HG03066 (cell line): ENCODE results near the gene INO80D.
A peak's percentile ranks its signal among the peaks of the same experiment; 100 is the strongest.
"Not testable (repeated sequence)": the region's sequence is repeated elsewhere in the genome, so short reads cannot be mapped to it uniquely, and the experiment has no call there.

Experiments
- ATAC-seq: cut with Tn5 transposase; IDR thresholded peaks from one replicate; pipeline ENCODE4 v1.9.1; 2021; ENCODE audit warnings: low read depth; ENCODE audit not compliant: unreplicated experiment

INO80D gene

GRCh38 chr2:206031950-206032567 lies 53.9 kb downstream of the INO80D start:
- ATAC-seq: no peak

GRCh38 chr2:206031162-206031784 lies 54.7 kb downstream of the INO80D start:
- ATAC-seq: no peak

- no peak for ATAC-seq
Measured at GRCh38 chr2:206028101-206028500, 57.9 kb downstream of the INO80D start.

- no peak for ATAC-seq
Measured at GRCh38 chr2:206023183-206023582, 62.8 kb downstream of the INO80D start.

DNA sequence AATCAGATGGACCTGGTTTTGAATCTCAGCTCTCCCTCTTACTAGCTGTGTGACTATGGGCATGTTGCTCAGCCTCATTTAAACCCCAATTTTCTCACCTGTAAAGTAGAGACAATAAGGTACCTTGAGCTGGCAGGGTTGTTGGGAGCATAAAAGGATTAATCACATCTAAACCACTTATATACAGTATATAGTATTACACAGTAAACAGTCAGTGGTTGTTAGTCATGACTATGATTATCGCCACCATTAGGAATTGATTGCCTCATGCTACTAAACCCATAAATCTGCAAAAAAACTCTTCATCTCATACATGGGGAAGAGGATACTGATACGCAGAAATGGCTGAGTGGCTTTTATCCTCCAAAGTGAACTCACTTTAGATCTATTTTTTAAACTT lies 65.8 kb downstream of the INO80D start:
- no peak for ATAC-seq

GRCh38 chr2:206015746-206016145 lies 70.2 kb downstream of the INO80D start:
- ATAC-seq: not testable (repeated sequence)

GRCh38 chr2:206011795-206012194 lies 74.2 kb downstream of the INO80D start:
- ATAC-seq: no peak

DNA sequence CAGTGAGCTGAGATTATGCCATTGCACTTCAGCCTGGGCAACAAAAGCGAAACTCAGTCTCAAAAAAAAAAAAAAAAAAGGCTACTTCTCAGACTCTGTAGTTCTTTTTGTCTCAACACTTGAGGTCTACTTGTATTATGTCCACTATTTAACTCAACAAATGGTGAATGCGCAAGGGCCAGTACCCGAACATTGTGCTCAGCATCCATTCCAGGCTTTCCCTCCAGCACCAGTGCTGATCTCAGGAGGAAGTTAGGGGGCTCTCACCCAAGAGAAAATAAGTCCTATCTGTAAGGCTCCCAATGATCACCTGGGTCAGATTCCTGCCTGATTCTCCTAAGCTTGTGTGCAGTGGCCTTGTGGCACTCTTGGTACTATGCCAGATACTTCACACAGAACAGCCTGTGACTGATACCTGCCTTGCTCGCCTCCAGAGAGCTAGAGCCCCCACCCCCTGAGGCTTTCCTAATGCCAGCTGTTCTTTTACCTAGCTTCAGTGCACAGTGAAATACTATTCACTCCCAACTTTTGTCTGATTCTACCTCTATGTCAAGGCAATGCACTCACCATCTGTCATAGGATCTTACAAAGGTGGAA lies 74.9 kb downstream of the INO80D start:
- ATAC-seq: no peak

DNA sequence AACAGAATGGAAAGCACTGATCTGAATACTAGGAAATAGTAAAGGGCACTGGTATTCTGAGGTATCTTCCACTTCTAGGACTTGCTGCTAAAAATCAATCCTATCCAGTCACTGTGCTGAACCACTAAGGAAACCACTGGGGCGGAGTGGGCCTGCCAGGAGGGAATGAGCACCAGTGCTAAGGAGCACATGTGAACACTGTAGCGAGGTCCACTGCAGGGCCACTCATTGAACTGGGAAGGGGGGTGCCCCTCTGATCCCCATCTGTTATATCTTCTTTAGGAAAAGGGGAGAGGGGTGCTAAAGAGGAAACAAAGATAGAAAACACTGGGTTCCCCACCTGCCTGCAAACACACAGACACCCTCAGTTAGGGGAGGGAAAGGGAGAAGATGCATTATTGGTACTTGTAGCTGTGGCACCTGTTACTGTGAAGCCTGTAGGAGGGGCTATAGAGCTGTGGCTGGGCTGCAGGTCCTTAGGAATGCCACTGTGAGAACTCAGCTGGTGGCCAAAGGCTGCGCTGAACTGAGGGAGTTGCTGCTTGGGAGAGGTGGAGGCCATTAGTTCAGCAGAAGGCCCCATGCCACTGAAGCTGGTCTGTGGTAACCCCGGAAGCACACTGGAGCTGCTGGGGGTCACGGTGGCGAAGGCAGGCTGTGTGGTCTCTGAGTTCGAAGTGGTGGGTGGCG lies 81.8 kb downstream of the INO80D start:
- peak; percentile 60 for ATAC-seq

- no peak for ATAC-seq
Measured at GRCh38 chr2:206002440-206002839, 83.5 kb downstream of the INO80D start.

DNA sequence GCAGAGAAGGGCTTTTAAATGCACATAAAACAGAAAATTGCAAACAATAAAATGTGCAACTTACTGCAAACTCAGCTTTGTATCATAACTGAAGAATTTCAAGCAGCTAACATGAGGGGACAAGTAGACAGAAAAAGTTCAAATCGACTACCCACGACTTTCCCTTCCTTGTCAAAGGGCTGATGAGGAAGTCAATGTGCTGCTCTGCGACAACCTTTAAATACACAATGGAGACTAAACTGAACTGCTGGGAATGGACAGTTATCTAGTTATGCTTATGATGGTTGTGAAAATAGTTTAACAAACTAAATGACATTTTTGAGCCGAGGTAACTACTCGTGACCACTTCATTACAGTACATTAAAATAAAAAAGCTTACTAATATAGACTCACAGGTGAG lies 84.1 kb downstream of the INO80D start:
- ATAC-seq: no peak

DNA sequence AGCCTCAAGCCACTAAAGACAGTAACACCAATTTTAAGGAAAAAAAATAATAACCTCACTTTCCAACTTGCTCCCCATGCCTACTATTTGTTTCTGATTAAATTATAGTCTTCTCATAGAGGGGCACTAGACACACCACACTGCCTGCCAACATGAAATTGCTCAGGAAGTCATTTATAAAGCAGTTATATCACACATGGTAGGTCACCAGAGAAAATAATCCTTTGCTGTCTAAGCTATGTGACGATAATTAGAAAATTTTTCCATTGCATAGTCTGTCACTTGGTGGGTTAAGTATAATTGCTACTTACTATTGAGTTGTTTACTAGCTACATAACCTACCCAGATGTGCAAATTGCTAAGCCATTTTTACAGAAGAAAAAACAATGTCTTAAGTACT lies 85.2 kb downstream of the INO80D start:
- no peak for ATAC-seq

DNA sequence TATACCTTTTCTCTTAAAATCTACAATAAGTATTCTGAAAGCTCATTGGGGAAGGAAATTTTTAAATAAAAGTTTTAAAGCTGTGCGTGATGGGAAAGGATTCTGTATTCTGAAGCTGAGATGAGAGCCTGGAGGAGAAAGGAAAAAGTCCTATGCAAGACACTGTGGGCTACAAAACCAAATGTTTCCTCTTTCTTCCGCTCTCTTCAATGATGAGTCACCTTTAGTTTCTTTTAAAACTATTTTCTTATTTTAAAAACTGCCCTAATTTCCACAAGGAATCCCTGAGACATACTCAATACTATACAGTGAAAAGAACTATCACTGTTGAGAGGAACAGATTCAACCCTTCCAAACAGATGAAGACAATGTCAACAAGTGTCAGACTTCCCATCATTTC lies 87.4 kb downstream of the INO80D start:
- ATAC-seq: no peak

DNA sequence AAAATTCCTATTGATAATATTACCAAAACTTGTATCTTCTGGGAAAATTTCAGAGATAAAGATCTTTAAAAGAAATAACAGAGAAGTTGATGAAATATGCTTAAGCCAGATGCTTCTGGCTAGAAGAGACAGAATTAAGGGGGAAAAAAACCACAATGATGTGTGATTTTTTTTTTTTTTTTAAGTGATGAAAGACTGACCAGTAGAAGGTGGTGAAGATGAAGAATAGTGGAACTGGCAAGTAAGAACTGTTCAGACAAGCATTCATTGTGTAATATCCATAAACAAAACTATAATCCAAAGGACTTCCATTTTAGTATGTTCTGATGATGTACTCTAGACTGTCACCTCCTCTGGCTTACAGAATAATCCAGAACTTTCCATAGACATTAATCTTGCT lies 89.8 kb downstream of the INO80D start:
- no peak for ATAC-seq

- ATAC-seq: no peak
Measured at GRCh38 chr2:205995260-205995659, 90.7 kb downstream of the INO80D start.

- no peak for ATAC-seq
Measured at GRCh38 chr2:205994344-205994743, 91.6 kb downstream of the INO80D start.

- ATAC-seq: no peak
Measured at GRCh38 chr2:205990104-205990503, 95.9 kb downstream of the INO80D start.

GRCh38 chr2:205989271-205990071 lies 96.5 kb downstream of the INO80D start:
- no peak for ATAC-seq

- ATAC-seq: not testable (repeated sequence)
Measured at GRCh38 chr2:205988681-205989080, 97.3 kb downstream of the INO80D start.

- no peak for ATAC-seq
Measured at GRCh38 chr2:205988274-205988673, 97.7 kb downstream of the INO80D start.

- ATAC-seq: not testable (repeated sequence)
Measured at GRCh38 chr2:205986334-205986733, 99.6 kb downstream of the INO80D start.
